ENCODE measurements around the gene LDLRAD4. TPM values are rescaled to one million over a fixed set of nuclear protein-coding genes. Genes with fewer than 3 reads are reported as not detected.

The LDLRAD4 gene
- polyA plus RNA-seq, 1 of the 3 experiments (the other 2 are of a cell fraction): 0.16 TPM

- TF ChIP-seq ZBTB33 (IDR thresholded peaks at IDR 0.05; ENCODE audit: borderline replicate concordance, low read depth): no peak
Measured at GRCh38 chr18:13187498-13187897, 31.1 kb upstream of the LDLRAD4 start (continued).

- no peaks in the 10 kb centered on the region for H3F3A ChIP-seq (replicated peaks; ENCODE audit: insufficient read depth)
- H3K9me2 ChIP-seq: no peaks in the 10 kb centered on the region
- no peak overlapping the region for H3K27ac ChIP-seq (ENCODE audit: low read depth in 2 of 2, low read length in 1 of 2)
- TF ChIP-seq MEF2A (IDR thresholded peaks at IDR 0.05; ENCODE audit: borderline replicate concordance, low read depth) (no peak), RXRA (IDR thresholded peaks at IDR 0.05; ENCODE audit: borderline replicate concordance, low read depth) (no peak), SIN3A (IDR thresholded peaks at IDR 0.05; ENCODE audit: borderline replicate concordance, low read depth, low read length) (no peak), JUND (IDR thresholded peaks at IDR 0.05) (no peak), USF1 (IDR thresholded peaks at IDR 0.05; ENCODE audit: borderline replicate concordance, low read depth) (no peak)
- POLR2A ChIA-PET: no interaction called here
- 68% methylated on average over 3 of the region's 3 CpGs for WGBS (ENCODE audit: low lambda C conversion rate)
- DNase-seq: no peak
- H3K9me3 ChIP-seq: no peaks in the 10 kb centered on the region
- H4K20me1 ChIP-seq (ENCODE audit: insufficient read depth): no peaks in the 10 kb centered on the region
- peaks cover 0 to 3% of the 10 kb centered on the region in 2 experiments; a peak in 1 of 4 replicates for H3K4me1 ChIP-seq (ENCODE audit: control insufficient read depth in 1 of 2, insufficient read depth in 2 of 2, low read depth in 1 of 2, low read length in 1 of 2)
- H3K9ac ChIP-seq: no peak overlapping the region
- H3K27me3 ChIP-seq (ENCODE audit: insufficient read depth): no peaks in the 10 kb centered on the region; the same call in 1 of the 2 replicates
- CTCF ChIA-PET: interaction anchor here (4.0 kb wide), 1 partner anchor 31 kb away, joined by 10 read pairs; no protein-coding TSS in a partner anchor
- H3K36me3 ChIP-seq (replicated peaks in 1 of 2; ENCODE audit: control insufficient read depth in 1 of 2, insufficient read depth in 2 of 2, low read length in 1 of 2): no peaks in the 10 kb centered on the region
- no peak overlapping the region for H2AFZ ChIP-seq (ENCODE audit: low read depth)
- no peak overlapping the region for H3K4me2 ChIP-seq
- H3K79me2 ChIP-seq (ENCODE audit: insufficient read depth): no peaks in the 10 kb centered on the region
- no peak overlapping the region for H3K4me3 ChIP-seq (ENCODE audit: low read depth in 2 of 2, low read length in 1 of 2)
Measured at GRCh38 chr18:13191031-13191430, 27.5 kb upstream of the LDLRAD4 start.

- Histone ChIP-seq H3K9ac (no peak overlapping the region), H3K9me3 (no peaks in the 10 kb centered on the region), H3K36me3 (replicated peaks in 1 of 2; ENCODE audit: control insufficient read depth in 1 of 2, insufficient read depth in 2 of 2, low read length in 1 of 2) (no peaks in the 10 kb centered on the region), H3K4me1 (ENCODE audit: control insufficient read depth in 1 of 2, insufficient read depth in 2 of 2, low read depth in 1 of 2, low read length in 1 of 2) (no peaks in the 10 kb centered on the region; a peak in 1 of 4 replicates), H2AFZ (ENCODE audit: low read depth) (no peak overlapping the region), H3K9me2 (no peaks in the 10 kb centered on the region), H3K4me2 (no peak overlapping the region), H4K20me1 (ENCODE audit: insufficient read depth) (no peaks in the 10 kb centered on the region), H3F3A (replicated peaks; ENCODE audit: insufficient read depth) (no peaks in the 10 kb centered on the region), H3K27ac (ENCODE audit: low read depth in 2 of 2, low read length in 1 of 2) (no peak overlapping the region), H3K79me2 (ENCODE audit: insufficient read depth) (no peaks in the 10 kb centered on the region), H3K27me3 (ENCODE audit: insufficient read depth) (no peaks in the 10 kb centered on the region; the same call in 1 of the 2 replicates), H3K4me3 (ENCODE audit: low read depth in 2 of 2, low read length in 1 of 2) (no peak overlapping the region)
- ChIA-PET POLR2A (no interaction called here), CTCF (no interaction called here)
- no peak for DNase-seq
- TF ChIP-seq NRF1 (IDR thresholded peaks at IDR 0.05; ENCODE audit: low read depth, low read length): no peak
- TF ChIP-seq MXI1 (IDR thresholded peaks at IDR 0.05; ENCODE audit: low read depth, low read length): no peak
- no peak for TF ChIP-seq RXRA (IDR thresholded peaks at IDR 0.05; ENCODE audit: borderline replicate concordance, low read depth)
- TF ChIP-seq TCF12 (IDR thresholded peaks at IDR 0.05): no peak
- no peak for TF ChIP-seq RAD21 (IDR thresholded peaks at IDR 0.05; ENCODE audit: low read length)
- TF ChIP-seq GATA2 (CRISPR knock-in tag; IDR thresholded peaks at IDR 0.05): no peak
- no peak for TF ChIP-seq ZBTB33 (IDR thresholded peaks at IDR 0.05; ENCODE audit: borderline replicate concordance, low read depth)
- no peak for TF ChIP-seq NFIC (IDR thresholded peaks at IDR 0.05; ENCODE audit: borderline replicate concordance)
- WGBS (ENCODE audit: low lambda C conversion rate): 49% methylated on average over 7 of the region's 7 CpGs
Measured at GRCh38 chr18:13191779-13192178, 26.8 kb upstream of the LDLRAD4 start.

Data from SK-N-SH (cell line).